Germinal center (tissue), 1 donor: ENCODE data around the gene TCF4.

ENCODE experiments used
- DNase-seq: peaks from one replicate; pipeline ENCODE4 v3.0.0; 2012; ENCODE audit warnings: mixed read lengths, low spot score

TCF4 gene

GRCh38 chr18:55261253-55261652 lies 326.7 kb downstream of the TCF4 start:
- DNase-seq = no peak

GRCh38 chr18:55258088-55258487 lies 329.9 kb downstream of the TCF4 start:
- no peak for DNase-seq

- DNase-seq = no peak
These were observed 331.1 kb downstream of the TCF4 start for GRCh38 chr18:55256929-55257289.

GRCh38 chr18:55256226-55256928 lies 331.6 kb downstream of the TCF4 start:
- no peak for DNase-seq

GRCh38 chr18:55253814-55254213 lies 334.2 kb downstream of the TCF4 start:
- no peak for DNase-seq

GRCh38 chr18:55252901-55253300 lies 335.1 kb downstream of the TCF4 start:
- DNase-seq = no peak

- no peak for DNase-seq
These were observed 335.8 kb downstream of the TCF4 start for GRCh38 chr18:55252053-55252675.

- DNase-seq = no peak
These were observed 336.6 kb downstream of the TCF4 start for GRCh38 chr18:55251254-55251971.

GRCh38 chr18:55250768-55251173 lies 337.2 kb downstream of the TCF4 start:
- no peak for DNase-seq

- no peak for DNase-seq
These were observed 338.4 kb downstream of the TCF4 start for GRCh38 chr18:55249550-55249949.

- no peak for DNase-seq
These were observed 339.5 kb downstream of the TCF4 start for GRCh38 chr18:55248495-55248894.

GRCh38 chr18:55247032-55247431 lies 341.0 kb downstream of the TCF4 start:
- DNase-seq = no peak

- DNase-seq = no peak
These were observed 341.7 kb downstream of the TCF4 start for GRCh38 chr18:55246278-55246677.

GRCh38 chr18:55245211-55245614 lies 342.8 kb downstream of the TCF4 start:
- DNase-seq = no peak

- DNase-seq = no peak
These were observed 343.4 kb downstream of the TCF4 start for GRCh38 chr18:55244546-55244945.

GRCh38 chr18:55243857-55244256 lies 344.1 kb downstream of the TCF4 start:
- DNase-seq = no peak

- DNase-seq = no peak
These were observed 344.7 kb downstream of the TCF4 start for GRCh38 chr18:55243255-55243654.

- DNase-seq = no peak
These were observed 347.0 kb downstream of the TCF4 start for GRCh38 chr18:55240978-55241377.

- DNase-seq = no peak
These were observed 348.3 kb downstream of the TCF4 start for GRCh38 chr18:55239740-55240139.

GRCh38 chr18:55237660-55238059 lies 350.3 kb downstream of the TCF4 start:
- DNase-seq = no peak

- DNase-seq = no peak
These were observed 351.7 kb downstream of the TCF4 start for GRCh38 chr18:55236150-55236931.

- no peak for DNase-seq
These were observed 352.9 kb downstream of the TCF4 start for GRCh38 chr18:55235094-55235461.
